CD4-positive, alpha-beta memory T cell (primary cell): ENCODE results near the gene CASR. TPM values are rescaled to one million over a fixed set of nuclear protein-coding genes. Genes with fewer than 3 reads are reported as not detected.

Experiments used
- CTCF ChIA-PET: fragments of 350-600 bp; sonication (Branson Sonifier 250); formaldehyde crosslinking; loops from one replicate; lab custom pipeline; 2021; ENCODE audit warnings: inconsistent platforms; ENCODE audit not compliant: partially characterized antibody; lab: Charles Lee
- POLR2A ChIA-PET: fragments of 350-600 bp; sonication (Branson Sonifier 250); formaldehyde crosslinking; loops from one replicate; lab custom pipeline; 2021; ENCODE audit not compliant: partially characterized antibody; lab: Charles Lee
- DNase-seq, 5 donors: peaks; one replicate each; pipeline versions ENCODE4 v3.0.0 to v3.0.0-alpha.2; 2020 to 2022; ENCODE audit warnings: mixed read lengths in 1 of 5
- H3K27ac ChIP-seq: one replicate; pipeline ENCODE4 v1.7.0; 2013; ENCODE audit warnings: low read depth, low read length
- H3K27me3 ChIP-seq: 2 replicates; pipeline ENCODE4 v1.7.0; 2013; ENCODE audit warnings: mild to moderate bottlenecking, low read length, moderate library complexity; ENCODE audit not compliant: insufficient read depth
- H3K36me3 ChIP-seq: 2 replicates; pipeline ENCODE4 v1.7.0; 2013; ENCODE audit warnings: mild to moderate bottlenecking, low read length, moderate library complexity; ENCODE audit not compliant: insufficient read depth
- H3K4me1 ChIP-seq: 2 replicates; pipeline ENCODE4 v1.7.0; 2013; ENCODE audit warnings: mild to moderate bottlenecking, low read length, moderate library complexity; ENCODE audit not compliant: insufficient read depth
- H3K4me3 ChIP-seq, 2 donors: one replicate each; pipeline ENCODE4 v1.7.0; 2013; ENCODE audit warnings: low read length in 2 of 2, mild to moderate bottlenecking in 1 of 2
- H3K9me3 ChIP-seq, 2 donors: one replicate each; pipeline ENCODE4 v1.7.0; 2013; ENCODE audit warnings: low read length in 2 of 2, control low read depth in 1 of 2; ENCODE audit not compliant: control insufficient read depth in 1 of 2
- H3K27ac Mint-ChIP-seq, 7 donors: one replicate each; pipeline ENCODE4 v1.8.0; 2020 to 2021; ENCODE audit warnings: mixed read lengths in 7 of 7, mild to moderate bottlenecking in 6 of 7, inconsistent platforms in 3 of 7, moderate library complexity in 3 of 7
- H3K27me3 Mint-ChIP-seq, 2 donors: one replicate each; pipeline ENCODE4 v1.8.0; 2020 to 2021; ENCODE audit warnings: mixed read lengths in 2 of 2
- H3K36me3 Mint-ChIP-seq, 2 donors: one replicate each; pipeline ENCODE4 v1.8.0; 2020 to 2021; ENCODE audit warnings: mixed read lengths in 2 of 2, inconsistent platforms in 1 of 2, mild to moderate bottlenecking in 1 of 2
- H3K4me1 Mint-ChIP-seq, 4 donors: one replicate each; pipeline ENCODE4 v1.8.0; 2020 to 2021; ENCODE audit warnings: mixed read lengths in 4 of 4, mild to moderate bottlenecking in 1 of 4
- H3K4me3 Mint-ChIP-seq, 8 donors: one replicate each; pipeline ENCODE4 v1.8.0; 2020 to 2021; ENCODE audit warnings: mixed read lengths in 8 of 8, mild to moderate bottlenecking in 7 of 8, moderate library complexity in 6 of 8, inconsistent platforms in 3 of 8
- H3K9me3 Mint-ChIP-seq, 8 donors: one replicate each; pipeline ENCODE4 v1.8.0; 2020 to 2021; ENCODE audit warnings: mixed read lengths in 8 of 8, mild to moderate bottlenecking in 5 of 8, inconsistent platforms in 3 of 8, moderate library complexity in 1 of 8
- intact Hi-C: fragments of 100-400 bp; cut with micrococcal nuclease; formaldehyde crosslinking; loops from one replicate; pipeline ENCODE4 v1.15.1; 2023
- polyA plus RNA-seq, 2 donors: library from polyadenylated mRNA; unstranded; fragments of 300-500 nt; fragmentation: Illumina TruSeq; gene quantifications; one replicate each; pipeline ENCODE4 v1.2.3, GENCODE V29; 2021
- total RNA-seq, 2 experiments: library from RNA; stranded (reverse); gene quantifications; one replicate each; pipeline ENCODE4 v1.2.3, GENCODE V29; 2021

Gene CASR
- total and polyA plus RNA-seq, 4 experiments from 2014 or later, result 0.03 to 0.47 TPM; not detected in 2

- Histone ChIP-seq H3K4me3 (no peak overlapping the region), H3K27ac (no peak overlapping the region), H3K27me3 (no peaks in the 10 kb centered on the region), H3K9me3 (no peaks in the 10 kb centered on the region), H3K36me3 (no peaks in the 10 kb centered on the region), H3K4me1 (peaks cover 5% of the 10 kb centered on the region)
- POLR2A ChIA-PET, result no interaction called here
- CTCF ChIA-PET, result interaction anchor here (1.2 to 3.5 kb wide), 3 partner anchors 10 to 154 kb away, joined by 3 to 11 read pairs (median 4); no protein-coding TSS in a partner anchor
- intact Hi-C loops, result no loop called here
- no peak for DNase-seq
- H3K27ac Mint-ChIP-seq, result peak overlapping the region in 2 of 7 donors; percentile 29 to 57
- peak overlapping the region in 1 of 8 donors; percentile 37 for H3K4me3 Mint-ChIP-seq
- H3K36me3 Mint-ChIP-seq, result no peaks in the 10 kb centered on the region
- peaks cover 0 to 3% of the 10 kb centered on the region in 2 donors for H3K27me3 Mint-ChIP-seq
- H3K4me1 Mint-ChIP-seq, result peaks cover 0 to 11% (median 5%) of the 10 kb centered on the region in 4 donors
- no peaks in the 10 kb centered on the region for H3K9me3 Mint-ChIP-seq
These were observed 72.4 kb downstream of the CASR start for GRCh38 chr3:122255757-122256439.

GRCh38 chr3:122257644-122258364, 74.3 kb downstream of the CASR start:
- Histone ChIP-seq H3K27ac (no peak overlapping the region), H3K27me3 (no peaks in the 10 kb centered on the region), H3K9me3 (no peaks in the 10 kb centered on the region), H3K4me3 (no peak overlapping the region), H3K36me3 (no peaks in the 10 kb centered on the region), H3K4me1 (peaks cover 5% of the 10 kb centered on the region)
- Mint-ChIP-seq H3K36me3 (no peaks in the 10 kb centered on the region), H3K9me3 (no peaks in the 10 kb centered on the region), H3K27ac (no peak overlapping the region), H3K27me3 (peaks cover 0 to 3% of the 10 kb centered on the region in 2 donors), H3K4me1 (peaks cover 0 to 11% (median 5%) of the 10 kb centered on the region in 4 donors), H3K4me3 (no peak overlapping the region)
- no peak for DNase-seq
- ChIA-PET CTCF (interaction anchor here (1.5 to 3.5 kb wide), 4 partner anchors 11 to 156 kb away, joined by 3 to 11 read pairs (median 6); no protein-coding TSS in a partner anchor), POLR2A (interaction anchor here (0.7 kb wide), 1 partner anchor 155 kb away, joined by 3 read pairs; no protein-coding TSS in a partner anchor)
- intact Hi-C loops, result loop anchor here (1.0 kb wide), 1 partner anchor 157 kb away; no protein-coding TSS in a partner anchor

- Mint-ChIP-seq H3K27ac (no peak overlapping the region), H3K36me3 (no peaks in the 10 kb centered on the region), H3K4me3 (no peak overlapping the region), H3K9me3 (no peaks in the 10 kb centered on the region), H3K4me1 (peaks cover 0 to 11% (median 5%) of the 10 kb centered on the region in 4 donors), H3K27me3 (peaks cover 0 to 5% of the 10 kb centered on the region in 2 donors)
- Histone ChIP-seq H3K27me3 (no peaks in the 10 kb centered on the region), H3K9me3 (no peaks in the 10 kb centered on the region), H3K4me3 (no peak overlapping the region), H3K36me3 (no peaks in the 10 kb centered on the region), H3K27ac (no peak overlapping the region), H3K4me1 (peaks cover 5% of the 10 kb centered on the region)
- DNase-seq, result peak; percentile 9 to 53 (median 32)
- ChIA-PET POLR2A (interaction anchor here (0.6 kb wide), 1 partner anchor 51 kb away, joined by 3 read pairs; no protein-coding TSS in a partner anchor), CTCF (interaction anchor here (0.7 to 3.5 kb wide), 8 partner anchors 8 to 1303 kb away, joined by 3 to 11 read pairs (median 5); no protein-coding TSS in a partner anchor)
- intact Hi-C loops, result loop anchor here (1.0 kb wide), 1 partner anchor 158 kb away; no protein-coding TSS in a partner anchor
These were observed 75.4 kb downstream of the CASR start for GRCh38 chr3:122258757-122259371.

GRCh38 chr3:122260206-122260605, 76.7 kb downstream of the CASR start:
- Histone ChIP-seq H3K27ac (no peak overlapping the region), H3K27me3 (no peaks in the 10 kb centered on the region), H3K9me3 (no peaks in the 10 kb centered on the region), H3K36me3 (no peaks in the 10 kb centered on the region), H3K4me1 (peaks cover 5% of the 10 kb centered on the region), H3K4me3 (no peak overlapping the region)
- ChIA-PET POLR2A (no interaction called here), CTCF (interaction anchor here (0.7 to 1.9 kb wide), 5 partner anchors 9 to 264 kb away, joined by 3 to 5 read pairs (median 4); no protein-coding TSS in a partner anchor)
- Mint-ChIP-seq H3K27ac (no peak overlapping the region), H3K4me1 (peaks cover 0 to 11% (median 3%) of the 10 kb centered on the region in 4 donors), H3K36me3 (no peaks in the 10 kb centered on the region), H3K27me3 (peaks cover 2 to 8% of the 10 kb centered on the region in 2 donors), H3K4me3 (no peak overlapping the region), H3K9me3 (no peaks in the 10 kb centered on the region)
- DNase-seq, result no peak
- intact Hi-C loops, result no loop called here

- ChIA-PET POLR2A (no interaction called here), CTCF (interaction anchor here (0.6 to 1.3 kb wide), 3 partner anchors 11 to 519 kb away, joined by 3 to 5 read pairs (median 4); no protein-coding TSS in a partner anchor)
- no peaks in the 10 kb centered on the region for H3K27me3 ChIP-seq
- no peaks in the 10 kb centered on the region for H3K9me3 ChIP-seq
- no peak overlapping the region for H3K27ac ChIP-seq
- H3K4me3 Mint-ChIP-seq, result no peak overlapping the region
- no peaks in the 10 kb centered on the region for H3K36me3 ChIP-seq
- no peak overlapping the region for H3K4me3 ChIP-seq
- H3K36me3 Mint-ChIP-seq, result no peaks in the 10 kb centered on the region
- no peak for DNase-seq
- H3K4me1 ChIP-seq, result no peaks in the 10 kb centered on the region
- H3K27me3 Mint-ChIP-seq, result peaks cover 2 to 8% of the 10 kb centered on the region in 2 donors
- H3K9me3 Mint-ChIP-seq, result peaks cover 0 to 2% (median 0%) of the 10 kb centered on the region in 8 donors
- no peak overlapping the region for H3K27ac Mint-ChIP-seq
- H3K4me1 Mint-ChIP-seq, result peaks cover 0 to 7% (median 2%) of the 10 kb centered on the region in 4 donors
- intact Hi-C loops, result no loop called here
These were observed 79.6 kb downstream of the CASR start for GRCh38 chr3:122263058-122263457.

- Histone ChIP-seq H3K36me3 (no peaks in the 10 kb centered on the region), H3K9me3 (no peaks in the 10 kb centered on the region), H3K4me1 (no peaks in the 10 kb centered on the region), H3K4me3 (no peak overlapping the region), H3K27me3 (no peaks in the 10 kb centered on the region), H3K27ac (no peak overlapping the region)
- peaks cover 0 to 2% (median 0%) of the 10 kb centered on the region in 8 donors for H3K9me3 Mint-ChIP-seq
- H3K27ac Mint-ChIP-seq, result no peak overlapping the region
- no peak for DNase-seq
- peaks cover 0 to 1% (median 0%) of the 10 kb centered on the region in 4 donors for H3K4me1 Mint-ChIP-seq
- H3K4me3 Mint-ChIP-seq, result no peak overlapping the region
- H3K36me3 Mint-ChIP-seq, result no peaks in the 10 kb centered on the region
- peaks cover 2 to 8% of the 10 kb centered on the region in 2 donors for H3K27me3 Mint-ChIP-seq
- POLR2A ChIA-PET, result no interaction called here
- CTCF ChIA-PET, result interaction anchor here (1.3 kb wide), 1 partner anchor 162 kb away, joined by 4 read pairs; no protein-coding TSS in a partner anchor
- intact Hi-C loops, result no loop called here
These were observed 80.6 kb downstream of the CASR start for GRCh38 chr3:122263974-122264588.
